CD4-positive, alpha-beta T cell treated with Interleukin-21 for 1 hour (primary cell): ENCODE results near the gene NGLY1.

Experiments used
- DNase-seq: peaks from one replicate; pipeline ENCODE4 v3.0.0-alpha.2; 2020

Gene NGLY1, protein sequence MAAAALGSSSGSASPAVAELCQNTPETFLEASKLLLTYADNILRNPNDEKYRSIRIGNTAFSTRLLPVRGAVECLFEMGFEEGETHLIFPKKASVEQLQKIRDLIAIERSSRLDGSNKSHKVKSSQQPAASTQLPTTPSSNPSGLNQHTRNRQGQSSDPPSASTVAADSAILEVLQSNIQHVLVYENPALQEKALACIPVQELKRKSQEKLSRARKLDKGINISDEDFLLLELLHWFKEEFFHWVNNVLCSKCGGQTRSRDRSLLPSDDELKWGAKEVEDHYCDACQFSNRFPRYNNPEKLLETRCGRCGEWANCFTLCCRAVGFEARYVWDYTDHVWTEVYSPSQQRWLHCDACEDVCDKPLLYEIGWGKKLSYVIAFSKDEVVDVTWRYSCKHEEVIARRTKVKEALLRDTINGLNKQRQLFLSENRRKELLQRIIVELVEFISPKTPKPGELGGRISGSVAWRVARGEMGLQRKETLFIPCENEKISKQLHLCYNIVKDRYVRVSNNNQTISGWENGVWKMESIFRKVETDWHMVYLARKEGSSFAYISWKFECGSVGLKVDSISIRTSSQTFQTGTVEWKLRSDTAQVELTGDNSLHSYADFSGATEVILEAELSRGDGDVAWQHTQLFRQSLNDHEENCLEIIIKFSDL

DNA sequence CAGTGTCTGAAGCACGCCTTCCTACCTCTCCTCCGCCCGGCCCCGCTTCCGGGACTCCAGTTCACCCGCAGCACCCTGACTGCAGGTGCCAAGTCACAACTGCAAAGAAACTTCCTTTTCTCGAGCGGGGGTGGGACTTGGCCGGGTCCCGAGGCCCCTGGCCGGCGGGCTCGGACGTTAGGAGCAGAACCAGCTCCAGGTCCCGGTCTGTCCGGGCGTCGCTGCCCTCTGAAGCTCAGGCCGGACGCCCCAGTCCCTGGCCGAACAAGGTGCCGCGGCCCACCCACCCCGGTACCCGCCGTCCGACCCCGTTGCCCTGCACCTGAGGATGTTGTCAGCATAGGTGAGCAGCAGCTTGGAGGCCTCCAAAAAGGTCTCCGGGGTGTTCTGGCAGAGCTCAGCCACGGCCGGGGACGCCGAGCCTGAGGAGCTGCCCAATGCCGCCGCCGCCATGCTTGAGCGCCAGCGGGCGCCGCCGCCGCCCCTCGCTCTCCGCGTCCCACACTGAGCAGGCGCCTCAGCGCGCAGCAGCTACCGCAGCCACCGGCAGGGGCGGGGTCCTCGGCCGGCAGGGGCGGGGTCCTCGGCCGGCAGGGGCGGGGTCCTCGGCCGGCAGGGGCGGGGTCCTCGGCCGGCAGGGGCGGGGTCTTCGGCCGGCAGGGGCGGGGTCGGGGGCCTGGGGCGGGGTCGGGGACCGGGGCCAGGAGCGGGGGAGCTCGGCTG lies at the start of gene NGLY1:
TSS of gene NGLY1 (minus strand) at position 506 of the 723 bp plus-strand sequence. CDS start at position 453, 53 bp downstream.
- peak; percentile 87 for DNase-seq

DNA sequence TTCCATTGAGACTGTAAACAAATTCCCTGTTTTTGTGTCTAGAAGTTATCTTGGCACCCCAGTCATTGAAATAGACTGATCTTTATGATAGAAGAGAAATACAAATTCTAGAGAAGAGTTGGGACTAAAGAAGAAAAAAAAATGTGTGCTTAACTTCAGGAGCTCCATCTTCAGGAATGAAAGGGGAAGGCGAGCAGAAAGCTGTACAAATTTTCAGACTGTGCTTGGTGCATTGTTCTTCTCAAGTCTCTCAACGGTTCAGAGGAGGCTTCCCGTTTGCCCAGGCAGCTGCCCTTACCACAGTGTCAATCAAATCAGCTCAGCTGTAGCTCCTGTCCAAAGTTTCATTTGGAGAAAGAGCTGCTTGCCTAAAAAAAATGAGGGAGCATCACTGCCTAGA lies 48.3 kb upstream of the NGLY1 start:
- no peak for DNase-seq

DNA sequence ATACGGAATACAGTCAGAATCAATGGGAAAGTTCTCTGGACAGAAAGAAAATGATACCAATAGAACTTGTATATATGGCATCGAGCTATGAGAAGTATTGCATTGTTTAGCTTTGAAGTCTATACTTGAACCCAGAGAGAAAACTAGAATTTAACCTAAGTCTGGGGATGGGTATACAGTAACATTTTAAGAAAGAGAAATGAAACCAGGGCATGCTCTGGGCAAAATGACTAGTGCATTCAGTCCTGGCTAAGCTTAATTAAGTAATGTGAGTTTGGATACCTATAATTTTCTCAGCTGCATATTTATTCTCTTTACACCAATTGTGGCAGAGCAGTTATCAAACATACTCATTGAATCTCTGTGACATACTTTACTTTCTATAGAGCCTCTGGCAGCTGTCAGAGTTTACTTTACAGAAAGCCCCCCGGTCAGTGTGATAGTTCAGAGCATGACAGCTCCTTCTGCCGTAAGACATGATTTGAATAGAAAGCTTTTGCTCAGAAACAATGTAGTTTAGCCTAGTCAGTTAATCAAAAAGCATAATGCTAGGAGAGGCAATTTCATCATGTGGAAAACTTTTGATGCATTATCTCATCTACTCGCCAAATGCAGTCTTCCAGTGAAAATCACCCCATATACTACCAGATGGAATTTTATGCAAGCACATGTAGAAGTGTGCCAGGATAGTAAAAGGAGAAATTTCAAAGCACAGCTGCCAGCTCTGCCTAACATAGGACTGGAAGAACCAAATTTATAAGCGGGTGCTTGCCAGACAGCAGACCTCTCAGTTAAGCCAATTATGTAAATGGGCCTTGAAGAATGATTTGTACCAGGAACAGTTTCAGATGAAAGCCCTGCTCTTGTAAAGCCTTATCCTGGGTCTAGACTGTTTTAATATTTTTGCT lies 47.4 kb upstream of the NGLY1 start:
- DNase-seq: no peak

DNA sequence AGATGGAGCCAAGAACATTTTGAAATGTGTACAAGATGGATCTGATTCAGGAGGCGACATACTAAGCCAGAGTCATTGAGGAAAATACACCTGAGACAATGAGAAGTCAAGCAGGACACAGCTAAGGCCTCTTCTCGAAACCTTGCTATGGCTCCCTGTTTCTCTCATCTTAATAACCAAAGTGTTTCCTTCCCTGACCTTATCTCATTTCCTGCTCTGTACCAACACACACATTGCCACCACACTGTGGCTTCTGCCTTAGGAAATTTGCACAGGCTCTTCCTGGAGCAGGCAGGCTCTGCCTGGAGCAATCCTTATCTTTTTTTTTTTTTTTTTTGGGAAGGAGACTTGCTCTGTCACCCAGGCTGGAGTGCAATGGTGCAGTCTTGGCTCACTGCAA lies 43.3 kb upstream of the NGLY1 start:
- no peak for DNase-seq

DNA sequence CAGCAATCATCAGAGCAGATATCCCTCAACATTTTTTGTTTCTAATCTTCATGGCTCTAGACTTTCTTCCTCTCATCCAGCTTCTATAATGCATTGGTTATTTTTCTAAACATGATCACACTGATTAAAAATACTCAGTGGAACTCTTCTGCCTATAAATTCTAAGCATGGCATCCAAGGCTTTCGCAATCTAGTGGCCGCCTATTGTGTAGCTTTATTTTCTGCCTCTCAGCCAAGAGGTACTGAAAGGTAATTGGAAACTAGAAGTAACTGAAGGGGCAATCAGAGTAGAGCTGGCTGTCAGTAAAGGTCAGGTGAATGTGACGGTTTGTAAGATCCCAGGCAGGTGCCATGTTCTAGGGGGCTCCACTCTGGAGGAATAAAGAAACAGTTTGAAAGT lies 40.1 kb upstream of the NGLY1 start:
- DNase-seq: no peak

DNA sequence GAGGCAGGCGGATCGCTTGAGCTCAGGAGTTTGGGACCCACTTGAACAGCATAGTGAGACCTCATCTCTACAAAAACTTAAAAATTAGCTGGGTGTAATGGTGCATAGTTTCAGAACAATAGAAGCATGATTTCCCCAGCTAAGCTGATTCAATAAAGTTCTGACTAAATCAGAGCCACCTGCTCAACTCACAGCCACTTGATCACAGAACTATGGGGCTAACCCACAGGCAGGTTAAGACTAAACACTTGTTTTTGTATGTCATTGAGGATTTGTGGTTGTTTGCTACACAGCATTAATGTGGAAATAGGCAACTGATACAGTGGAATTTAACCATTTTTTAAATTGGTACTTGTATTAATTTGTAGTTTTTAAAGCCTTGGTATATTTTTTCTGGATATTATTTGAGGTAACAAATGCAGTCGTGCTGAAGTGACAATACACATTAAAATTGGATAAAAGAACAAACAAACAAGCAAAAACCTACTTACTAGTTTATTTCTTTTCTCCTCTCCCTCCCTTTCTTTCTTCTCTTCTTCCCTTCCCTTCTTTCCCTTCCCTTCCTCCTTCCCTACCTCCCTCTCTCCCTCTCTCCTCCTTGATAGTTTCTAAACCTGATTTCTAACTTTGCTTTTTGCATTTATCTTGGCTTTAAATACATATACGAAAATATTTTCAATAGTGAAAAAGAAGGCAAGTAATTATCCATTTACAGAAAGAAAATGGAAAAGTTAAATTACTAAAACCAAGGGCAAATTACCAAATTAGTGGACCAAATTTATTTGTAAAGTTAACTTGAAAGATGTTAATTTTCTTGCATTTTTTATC lies 38.7 kb upstream of the NGLY1 start:
- no peak for DNase-seq

DNA sequence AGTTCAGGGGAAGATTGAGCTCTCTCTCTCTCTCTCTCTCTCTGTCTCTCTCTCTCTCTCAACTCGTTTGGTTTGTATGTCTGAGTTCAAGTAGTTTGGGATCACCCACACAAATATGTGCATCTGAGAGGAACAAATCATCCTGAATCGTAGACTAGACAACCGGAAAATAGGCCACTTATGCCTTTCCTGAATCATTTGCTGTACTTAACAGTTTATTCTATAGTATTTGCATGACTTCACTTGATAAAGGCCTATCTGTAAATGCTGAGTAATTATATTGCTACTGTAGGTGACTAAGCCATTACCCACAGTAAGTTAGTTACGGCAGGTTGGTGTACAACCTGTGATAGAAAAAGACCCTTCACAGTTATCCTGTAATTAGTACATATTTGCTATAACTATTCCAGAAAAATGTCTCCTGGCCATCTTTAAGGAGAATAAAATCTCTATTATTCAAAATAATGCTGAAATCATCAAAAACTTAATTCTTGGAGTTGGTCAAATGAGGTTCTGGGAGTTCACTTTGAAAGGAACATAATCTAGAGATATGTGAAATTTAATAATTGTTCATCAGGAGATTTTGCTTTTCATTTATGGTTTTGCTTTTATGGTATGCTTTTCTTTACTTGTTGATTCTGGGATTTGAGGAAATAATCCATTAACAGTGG lies 37.7 kb upstream of the NGLY1 start:
- DNase-seq: no peak

DNA sequence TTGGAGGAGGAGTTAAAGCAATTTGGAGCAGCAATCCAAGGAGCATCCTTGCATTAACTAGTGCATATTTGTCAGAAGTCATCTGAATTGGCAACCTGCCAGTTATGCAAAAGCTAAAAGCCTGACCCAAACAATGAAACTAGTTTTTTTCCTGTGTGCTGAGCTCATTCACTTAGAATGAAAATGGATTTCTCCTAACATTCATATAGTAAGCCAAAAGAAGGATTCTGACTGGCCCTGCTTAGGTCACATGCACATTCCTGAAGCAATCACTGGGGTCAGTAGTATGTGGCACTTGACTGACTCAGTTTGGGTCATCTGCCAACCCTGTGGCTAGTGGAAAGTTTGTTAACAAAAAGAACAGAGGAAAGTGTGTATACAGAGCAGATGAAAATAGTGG lies 37.1 kb upstream of the NGLY1 start:
- no peak for DNase-seq

DNA sequence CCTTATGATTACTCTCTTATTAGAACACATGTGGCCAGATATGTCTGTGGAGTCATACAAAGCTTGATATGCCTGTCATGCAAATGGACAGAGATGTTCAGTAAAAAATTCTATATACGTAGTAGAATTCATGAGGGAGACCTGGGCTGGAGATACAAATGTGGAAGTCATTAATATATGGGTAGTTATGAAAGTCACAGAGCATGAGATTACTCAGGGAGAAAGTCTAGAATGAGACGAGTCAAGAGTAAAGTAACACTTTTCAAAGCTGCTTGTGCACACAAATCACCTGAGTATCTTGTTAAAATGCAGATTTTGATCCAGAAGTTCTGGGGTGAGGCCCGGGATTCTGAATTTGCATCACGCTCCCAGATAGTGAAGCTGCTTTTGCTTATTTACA lies 35.1 kb upstream of the NGLY1 start:
- no peak for DNase-seq

DNA sequence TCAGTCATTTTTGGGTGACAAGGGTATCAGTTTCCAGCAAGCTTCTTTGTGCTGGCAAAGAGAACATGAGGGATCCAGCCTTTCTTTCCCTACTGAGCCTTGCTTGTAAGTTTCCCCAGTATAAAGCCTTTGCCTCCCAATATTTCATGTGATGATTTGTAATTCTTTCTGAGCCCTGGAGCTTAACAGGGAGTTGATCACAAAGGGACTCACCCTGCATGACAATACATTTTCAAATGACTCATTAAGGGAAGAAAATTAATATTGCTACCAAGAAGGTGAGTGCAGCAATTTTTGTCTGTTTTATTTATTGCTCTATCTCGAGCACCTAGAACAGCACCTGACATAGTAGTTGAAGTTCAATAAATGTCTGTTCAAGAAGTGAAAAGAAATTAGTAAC lies 34.4 kb upstream of the NGLY1 start:
- DNase-seq: no peak

DNA sequence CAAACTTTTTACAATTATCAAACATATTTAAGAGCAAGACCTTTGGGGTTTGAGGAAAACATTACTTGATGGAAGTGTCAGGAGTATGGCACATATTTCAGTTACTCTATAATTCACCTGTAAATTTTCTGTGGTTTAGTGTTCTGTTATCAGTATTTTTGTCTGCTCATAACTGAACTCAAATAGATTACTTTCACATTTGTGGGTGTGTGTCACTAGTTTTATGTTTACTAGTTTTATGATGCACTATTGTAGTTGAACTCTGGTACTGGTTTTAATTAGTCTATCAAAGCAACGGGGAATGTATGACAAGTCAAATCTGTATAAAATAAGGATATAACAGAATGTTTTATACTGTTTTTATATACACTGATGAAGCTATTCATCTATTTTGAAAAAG lies 33.9 kb upstream of the NGLY1 start:
- DNase-seq: no peak

DNA sequence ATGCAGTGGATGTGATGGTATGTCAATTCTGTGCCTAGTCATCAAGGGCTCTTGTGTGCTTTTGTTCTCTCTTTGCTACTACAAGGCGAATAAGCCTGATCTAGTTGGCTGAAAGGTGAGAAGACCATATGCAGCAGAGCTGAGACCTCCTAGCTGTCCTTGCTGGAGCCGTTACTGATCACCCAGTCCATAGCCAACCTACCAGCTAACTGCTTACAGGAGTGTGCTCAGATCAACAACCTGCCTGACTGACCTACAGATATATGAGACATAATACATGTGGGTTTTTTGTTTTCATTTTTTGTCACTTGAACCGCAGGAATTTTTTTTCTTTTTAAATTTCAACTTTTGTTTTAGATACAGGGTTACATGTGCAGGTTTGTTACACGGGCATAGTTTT lies 29.4 kb upstream of the NGLY1 start:
- no peak for DNase-seq

DNA sequence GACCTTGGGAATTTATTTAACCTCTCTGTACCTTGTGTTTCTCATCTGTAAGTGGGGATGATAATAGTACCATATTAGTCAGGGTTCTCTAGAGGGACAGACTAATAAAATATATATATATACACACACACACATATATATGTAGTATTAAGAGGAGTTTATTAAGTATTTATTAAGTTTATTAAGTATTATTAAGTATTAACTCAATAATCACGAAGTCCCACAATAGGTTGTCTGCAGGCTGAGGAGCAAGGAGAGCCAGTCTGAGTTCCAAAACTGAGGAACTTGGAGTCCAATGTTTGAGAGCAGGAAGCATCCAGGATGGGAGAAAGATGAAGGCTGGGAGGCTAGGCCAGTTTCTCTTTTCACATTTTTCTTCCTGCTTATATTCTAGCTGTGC lies 21.4 kb upstream of the NGLY1 start:
- no peak for DNase-seq

DNA sequence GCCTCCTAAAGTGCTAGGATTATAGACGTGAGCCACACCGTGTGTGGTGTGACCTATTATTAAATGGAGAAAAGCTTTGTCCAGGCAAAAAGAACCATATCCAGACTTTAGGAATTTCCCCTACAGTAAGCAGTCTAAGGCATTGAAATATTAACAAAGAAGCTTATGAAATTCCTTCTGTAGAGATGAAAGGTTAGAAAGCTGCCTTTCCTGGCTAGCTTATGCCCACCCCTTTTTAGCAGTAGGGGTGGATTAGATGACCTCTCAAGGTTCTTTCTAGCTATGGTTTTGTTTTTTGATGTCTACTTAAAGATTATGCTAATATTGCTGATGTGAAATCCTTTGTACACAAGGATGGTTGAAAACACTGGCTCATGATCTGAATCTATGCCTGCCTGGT lies 20.6 kb upstream of the NGLY1 start:
- no peak for DNase-seq

DNA sequence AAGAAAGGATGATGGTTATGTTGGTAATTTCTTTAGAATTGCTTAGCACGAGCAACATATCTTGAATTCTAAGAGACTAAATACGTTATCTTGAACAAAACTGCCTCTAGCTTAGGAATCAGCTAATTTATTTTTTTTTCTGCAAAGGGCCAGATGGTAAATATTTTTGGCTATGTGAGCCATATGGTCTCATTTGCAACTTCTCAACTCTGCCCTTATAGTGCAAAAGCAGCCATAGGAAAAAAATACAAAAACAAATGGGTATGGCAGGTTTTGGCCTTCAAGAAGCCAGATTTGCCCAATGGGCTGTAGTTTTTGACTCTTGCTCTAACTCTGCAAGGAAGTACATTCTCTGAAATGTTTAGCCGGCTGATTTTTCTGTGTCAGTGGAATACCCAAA lies 18.5 kb upstream of the NGLY1 start:
- DNase-seq: no peak

DNA sequence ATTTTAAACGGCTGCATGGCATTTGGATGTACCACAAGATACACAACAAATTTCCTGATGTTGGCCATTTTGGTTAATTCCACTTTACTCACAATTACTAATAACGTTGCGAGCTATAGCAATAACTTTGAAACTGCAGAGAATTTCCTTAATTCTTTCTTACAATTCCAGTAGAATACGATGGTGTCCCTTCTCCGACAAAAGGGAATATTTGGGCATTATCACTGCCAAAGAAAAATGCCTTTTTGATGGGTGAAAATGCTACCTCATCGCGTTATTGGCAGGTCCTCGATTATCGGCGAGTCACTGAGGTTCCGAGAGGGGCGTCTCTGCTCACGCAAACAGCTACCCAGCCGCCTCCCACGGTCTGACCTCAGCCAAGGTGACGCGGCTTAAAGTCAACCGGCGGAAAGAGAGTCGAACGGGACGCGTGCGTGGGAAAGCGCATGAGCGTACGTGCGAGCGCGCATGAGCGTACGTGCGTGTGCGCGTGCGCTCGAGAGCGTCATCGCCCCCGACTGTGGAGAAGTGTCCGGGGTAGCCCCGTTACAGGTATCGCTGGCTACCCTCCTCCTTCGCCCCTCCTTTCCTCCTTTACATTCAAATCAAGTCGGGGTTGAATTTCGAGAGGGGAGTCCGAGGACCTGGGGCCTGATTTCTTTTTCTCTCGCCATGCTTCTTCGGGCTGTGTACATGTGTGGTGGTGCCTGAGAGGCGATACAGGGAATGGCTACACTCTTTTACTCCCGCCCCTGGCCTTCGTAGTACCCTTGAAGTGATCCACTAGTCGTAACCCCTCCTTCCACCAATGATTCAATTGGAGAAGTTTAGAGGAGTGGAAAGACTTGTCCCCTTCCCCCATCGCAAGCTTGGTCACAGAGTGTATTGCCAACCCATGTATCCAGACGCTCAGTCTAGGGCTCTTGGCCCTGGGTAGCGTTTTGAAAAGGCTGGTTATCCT lies 6.6 kb upstream of the NGLY1 start, which contains the start of gene OXSM:
TSS of gene OXSM (plus strand) at position 495 of the 961 bp plus-strand sequence. CDS start 931 bp downstream, outside the sequence.
- DNase-seq: peak; percentile 93

DNA sequence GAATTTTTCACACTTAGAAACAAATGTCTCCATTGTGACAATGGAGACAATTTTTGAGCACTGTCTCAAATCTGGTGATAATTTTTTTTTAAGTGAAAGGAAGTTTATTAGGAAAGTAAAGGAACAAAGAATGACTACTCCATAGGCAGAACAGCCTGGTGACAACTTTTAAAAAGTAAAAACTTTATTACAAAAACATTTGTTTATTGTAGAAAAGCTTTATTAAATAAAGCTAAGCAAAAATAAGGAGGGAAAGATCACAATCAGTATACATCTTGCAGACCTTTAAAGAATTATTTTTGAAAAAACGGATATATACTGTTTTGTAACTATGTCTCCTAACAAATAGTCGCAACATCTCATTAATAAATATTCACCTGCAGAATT lies 6.0 kb upstream of the NGLY1 start:
- no peak for DNase-seq

DNA sequence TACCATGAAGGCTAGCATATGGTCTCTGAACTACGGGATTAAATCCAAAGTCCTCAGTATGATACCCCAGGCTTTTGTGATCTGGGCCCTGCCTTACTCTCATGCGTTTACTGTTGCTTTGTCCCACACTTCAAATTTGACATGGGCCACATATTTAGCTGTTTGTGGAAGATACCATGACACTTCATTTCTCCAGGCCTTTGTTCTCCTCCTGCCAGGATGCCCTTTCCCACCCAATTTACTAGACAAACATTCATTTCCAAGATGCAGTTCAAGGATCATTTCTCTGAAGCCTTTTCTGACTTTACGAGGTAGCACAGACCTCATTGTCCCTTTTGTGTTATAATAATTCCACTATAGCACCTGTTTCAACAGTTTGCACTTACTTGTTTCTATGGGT lies 4.4 kb upstream of the NGLY1 start:
- DNase-seq: no peak

DNA sequence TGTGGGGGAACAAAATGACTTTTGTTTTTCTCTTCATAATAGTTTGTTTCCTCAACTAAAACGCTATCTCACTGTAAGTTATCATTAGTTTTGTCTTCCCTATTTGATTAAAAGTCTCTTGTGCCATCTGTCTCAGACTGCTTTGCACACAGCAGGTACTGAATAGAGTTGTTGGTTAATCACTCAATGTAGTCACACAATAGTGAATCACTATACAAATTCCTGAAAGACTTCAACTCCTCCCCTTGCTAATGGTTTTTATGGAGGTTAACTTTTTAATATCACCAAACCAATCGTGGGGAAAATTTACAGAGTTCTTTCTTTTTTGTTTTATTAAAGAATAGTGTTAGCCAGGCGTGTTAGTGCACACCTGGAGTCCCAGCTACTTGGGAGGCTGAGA lies 2.6 kb upstream of the NGLY1 start:
- no peak for DNase-seq

DNA sequence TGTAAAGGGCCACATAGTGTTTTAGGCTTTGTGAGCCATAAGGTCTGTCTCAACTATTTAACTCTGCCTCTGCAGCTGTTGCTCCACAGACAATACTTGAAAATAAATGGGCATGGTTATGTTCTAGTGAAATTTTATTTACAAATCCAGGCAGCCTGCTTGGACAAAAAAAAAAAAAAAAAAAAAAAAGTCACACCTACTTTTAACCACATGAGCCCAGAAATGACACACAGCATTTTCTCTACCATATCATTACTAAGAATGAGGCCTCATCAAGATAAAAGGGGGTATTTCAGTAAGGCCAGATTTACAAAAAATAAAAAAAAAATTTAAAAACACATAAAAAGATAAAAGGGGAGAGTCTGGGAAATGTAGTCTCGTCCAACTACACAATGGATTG lies 1.7 kb upstream of the NGLY1 start:
- no peak for DNase-seq
